D721Med (cell line): ENCODE measurements around the gene RPS6KA2.

Experiments
- DNase-seq: peaks from one replicate; pipeline ENCODE4 v3.0.0; 2011; ENCODE audit warnings: low spot score; ENCODE audit not compliant: insufficient read length
- FAIRE-seq: peaks from 2 replicates; lab custom pipeline; 2011; peaks lifted over from hg19 to GRCh38; lab: Jason Lieb, UNC
- CTCF ChIP-seq: IDR thresholded peaks from 2 replicates; pipeline ENCODE4 v1.5.1; 2012; ENCODE audit warnings: mild to moderate bottlenecking, control low read depth; ENCODE audit not compliant: insufficient read depth; ENCODE audit errors: missing control alignments

Gene RPS6KA2

GRCh38 chr6:166411271-166411670, 215.8 kb downstream of the RPS6KA2 start:
- DNase-seq (no peak), FAIRE-seq (no peak)
- no peak for TF ChIP-seq CTCF

GRCh38 chr6:166410426-166410935, 216.6 kb downstream of the RPS6KA2 start:
- DNase-seq (no peak), FAIRE-seq (no peak)
- TF ChIP-seq CTCF: no peak

GRCh38 chr6:166408936-166409755, 217.9 kb downstream of the RPS6KA2 start:
- DNase-seq: no peak
- no peak for FAIRE-seq
- no peak for TF ChIP-seq CTCF

GRCh38 chr6:166406197-166406596, 220.9 kb downstream of the RPS6KA2 start:
- DNase-seq: no peak
- no peak for FAIRE-seq
- no peak for TF ChIP-seq CTCF

- DNase-seq: no peak
- no peak for FAIRE-seq
- TF ChIP-seq CTCF: no peak
These were observed 221.7 kb downstream of the RPS6KA2 start for GRCh38 chr6:166405386-166405785.

GRCh38 chr6:166402582-166403277, 224.3 kb downstream of the RPS6KA2 start:
- no peak for TF ChIP-seq CTCF
- FAIRE-seq (no peak), DNase-seq (no peak)
